ENCODE measurements around the gene TRAT1. TPM values are rescaled to one million over a fixed set of nuclear protein-coding genes. Genes with fewer than 3 reads are reported as not detected.

Gene TRAT1
- total RNA-seq, 4 donors from 2014 or later: 0.17 to 0.26 TPM; not detected in 2

DNA sequence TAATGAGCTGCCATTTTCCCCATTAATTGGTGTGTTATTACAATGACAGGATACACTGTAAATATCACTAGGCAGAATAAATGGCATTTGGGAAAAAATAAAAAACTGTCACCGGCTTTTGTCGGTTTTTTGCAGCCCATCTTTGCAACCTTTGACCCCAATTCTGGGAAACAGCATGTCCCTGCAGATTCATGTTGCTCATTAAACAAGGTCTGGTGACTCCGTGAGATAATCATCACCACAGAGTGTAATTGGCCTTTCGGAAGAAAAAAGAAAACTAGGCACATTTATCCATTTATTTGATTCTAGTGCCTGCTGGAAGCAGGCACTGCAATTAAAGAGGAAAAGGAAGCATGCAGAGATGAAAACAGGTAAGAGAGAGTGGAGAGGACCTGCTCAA is 64.5 kb downstream of the TRAT1 start:
- Histone ChIP-seq H3K4me1 (no peaks in the 10 kb centered on the region), H3K36me3 (no peaks in the 10 kb centered on the region), H3K4me3 (no peak overlapping the region), H3K27ac (replicated peaks in 1 of 4) (no peak overlapping the region), H3K27me3 (no peaks in the 10 kb centered on the region), H3K9me3 (no peaks in the 10 kb centered on the region)
- DNase-seq (ENCODE audit: extremely low spot score): no peak
- TF ChIP-seq POLR2AphosphoS5 (IDR thresholded peaks at IDR 0.05): no peak
- no peak for TF ChIP-seq POLR2A (IDR thresholded peaks at IDR 0.05; ENCODE audit: low read depth)
- WGBS: 79% methylated on average over 4 of the region's 4 CpGs
- intact Hi-C loops (cut with DNase I): no loop called here

- Histone ChIP-seq H3K27me3 (no peaks in the 10 kb centered on the region), H3K9me3 (no peaks in the 10 kb centered on the region), H3K27ac (replicated peaks in 1 of 4) (no peak overlapping the region), H3K36me3 (no peaks in the 10 kb centered on the region), H3K4me3 (no peak overlapping the region), H3K4me1 (no peaks in the 10 kb centered on the region)
- intact Hi-C loops (cut with DNase I): no loop called here
- TF ChIP-seq POLR2A (IDR thresholded peaks at IDR 0.05; ENCODE audit: low read depth) (no peak), EP300 (IDR thresholded peaks at IDR 0.05) (no peak), POLR2AphosphoS5 (IDR thresholded peaks at IDR 0.05) (no peak), CTCF (IDR thresholded peaks at IDR 0.05) (no peak)
- DNase-seq (ENCODE audit: extremely low spot score): no peak
- 79% methylated on average over 2 of the region's 2 CpGs for WGBS
Measured at GRCh38 chr3:108887777-108888176, 65.2 kb downstream of the TRAT1 start.

GRCh38 chr3:108891833-108892232 is 69.2 kb downstream of the TRAT1 start:
- no peak overlapping the region for H3K4me3 ChIP-seq
- intact Hi-C loops (cut with DNase I): no loop called here
- TF ChIP-seq POLR2A (IDR thresholded peaks at IDR 0.05; ENCODE audit: low read depth): no peak
- WGBS: 88% methylated on average over 3 of the region's 3 CpGs
- no peaks in the 10 kb centered on the region for H3K27me3 ChIP-seq
- H3K27ac ChIP-seq (replicated peaks in 1 of 4): no peak overlapping the region
- H3K9me3 ChIP-seq: no peaks in the 10 kb centered on the region
- no peaks in the 10 kb centered on the region for H3K36me3 ChIP-seq
- DNase-seq (ENCODE audit: extremely low spot score): no peak
- H3K4me1 ChIP-seq: no peaks in the 10 kb centered on the region

GRCh38 chr3:108894981-108895380 is 72.4 kb downstream of the TRAT1 start:
- H3K27me3 ChIP-seq: no peaks in the 10 kb centered on the region
- H3K9me3 ChIP-seq: no peaks in the 10 kb centered on the region
- H3K4me1 ChIP-seq: no peaks in the 10 kb centered on the region
- TF ChIP-seq POLR2A (IDR thresholded peaks at IDR 0.05; ENCODE audit: low read depth) (no peak), EP300 (IDR thresholded peaks at IDR 0.05) (no peak), CTCF (IDR thresholded peaks at IDR 0.05) (no peak), POLR2AphosphoS5 (IDR thresholded peaks at IDR 0.05) (no peak)
- intact Hi-C loops (cut with DNase I): no loop called here
- no peaks in the 10 kb centered on the region for H3K36me3 ChIP-seq
- 91% methylated on average over 5 of the region's 5 CpGs for WGBS
- no peak overlapping the region for H3K4me3 ChIP-seq
- no peak for DNase-seq (ENCODE audit: extremely low spot score)
- no peak overlapping the region for H3K27ac ChIP-seq (replicated peaks in 1 of 4)

GRCh38 chr3:108897883-108898282 is 75.3 kb downstream of the TRAT1 start:
- 100% methylated on average over 3 of the region's 3 CpGs for WGBS

More at GRCh38 chr3:108897883-108898282, 75.3 kb downstream of the TRAT1 start:
- intact Hi-C loops (cut with DNase I): no loop called here
- no peaks in the 10 kb centered on the region for H3K4me1 ChIP-seq
- H3K27me3 ChIP-seq: no peaks in the 10 kb centered on the region
- no peak overlapping the region for H3K4me3 ChIP-seq
- H3K27ac ChIP-seq (replicated peaks in 1 of 4): no peak overlapping the region
- DNase-seq (ENCODE audit: extremely low spot score): no peak
- H3K9me3 ChIP-seq: no peaks in the 10 kb centered on the region
- TF ChIP-seq POLR2AphosphoS5 (IDR thresholded peaks at IDR 0.05) (no peak), POLR2A (IDR thresholded peaks at IDR 0.05; ENCODE audit: low read depth) (no peak), CTCF (IDR thresholded peaks at IDR 0.05) (no peak), EP300 (IDR thresholded peaks at IDR 0.05) (no peak)
- no peaks in the 10 kb centered on the region for H3K36me3 ChIP-seq

Data from esophagus muscularis mucosa (tissue), 4 donors.